Pulmonary artery endothelial cell (primary cell): ENCODE data around the gene RC3H2. TPM values are rescaled to one million over a fixed set of nuclear protein-coding genes. Genes with fewer than 3 reads are reported as not detected.
"Not testable (repeated sequence)": the region's sequence is repeated elsewhere in the genome, so short reads cannot be mapped to it uniquely, and the experiment has no call there.

Experiments used
- DNase-seq: peaks from one replicate; pipeline ENCODE4 v3.0.0-alpha.2; 2011; ENCODE audit warnings: low read depth, low spot score
- total RNA-seq: library from RNA; depleted of rRNA; stranded (reverse); fragments of >200 nt; gene quantifications from 2 replicates; pipeline ENCODE4 v1.2.3, GENCODE V29; 2014

RC3H2 gene
- total RNA-seq, 1 donor from 2014 or later: 57.0 TPM

DNA sequence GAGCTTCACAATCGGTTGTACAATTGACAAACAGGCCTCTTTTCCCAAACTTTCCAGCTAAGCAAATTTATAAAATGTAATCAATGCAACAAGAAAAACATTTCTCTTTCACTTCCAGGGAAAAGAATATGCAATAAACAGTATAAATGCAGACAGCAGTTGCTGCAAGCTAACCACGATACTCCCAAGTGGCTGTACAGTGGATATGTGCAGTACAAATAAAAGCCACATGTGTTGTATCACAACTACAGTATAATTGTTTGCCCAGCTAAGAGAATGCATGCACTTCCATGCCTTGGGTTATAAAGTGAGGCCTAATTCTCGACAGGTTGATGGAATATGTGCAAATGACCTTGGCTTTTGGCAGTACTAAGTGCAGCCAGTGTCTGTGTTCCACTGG lies 60.0 kb downstream of the RC3H2 start:
- no peak for DNase-seq

DNA sequence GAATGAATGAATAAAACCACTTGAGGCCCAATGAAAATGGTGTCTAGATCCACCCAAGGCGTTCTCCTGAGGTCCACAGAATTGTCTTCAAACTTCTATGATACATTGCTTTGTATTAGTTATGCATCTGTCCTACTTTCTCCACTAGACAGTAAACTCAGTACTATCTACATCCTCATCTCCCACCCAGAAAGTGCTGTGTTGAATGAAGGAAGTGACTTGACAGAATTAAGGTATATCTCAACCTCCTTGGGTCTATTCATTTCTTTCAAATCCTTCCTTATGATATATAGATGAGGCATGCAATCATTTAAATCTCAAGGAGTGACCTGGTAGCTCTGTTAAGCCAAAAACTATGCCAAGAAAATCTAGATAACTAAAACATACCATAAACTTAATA lies 61.0 kb downstream of the RC3H2 start:
- DNase-seq: no peak

GRCh38 chr9:122841501-122841900 lies 63.7 kb downstream of the RC3H2 start:
- DNase-seq: no peak

GRCh38 chr9:122838441-122838840 lies 66.7 kb downstream of the RC3H2 start:
- not testable (repeated sequence) for DNase-seq

DNA sequence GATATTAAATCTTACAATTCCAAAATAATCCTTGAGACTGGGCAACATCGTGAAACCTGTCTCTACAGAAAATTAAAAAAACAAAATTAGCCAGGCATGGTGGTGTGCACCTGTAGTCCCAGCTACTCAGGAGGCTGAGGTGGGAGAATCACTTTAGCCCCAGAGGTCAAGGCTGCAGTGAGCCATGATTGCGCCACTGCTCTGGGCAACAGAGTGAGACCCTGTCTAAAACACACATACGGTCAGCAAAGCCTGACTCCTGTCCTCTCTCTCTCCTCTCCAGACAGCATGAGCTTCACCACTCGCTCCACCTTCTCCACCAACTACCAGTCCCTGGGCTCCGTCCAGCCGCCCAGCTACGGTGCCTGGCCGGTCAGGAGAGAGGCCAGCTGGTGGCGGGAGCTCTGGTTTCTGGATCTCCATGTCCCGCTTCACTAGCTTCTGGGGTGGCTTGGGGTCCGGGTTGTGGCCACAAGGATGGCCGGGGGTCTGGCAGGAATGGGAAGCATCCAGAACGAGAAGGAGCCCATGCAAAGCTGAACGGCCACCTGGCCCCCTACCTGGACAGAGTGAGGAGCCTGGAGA lies 67.8 kb downstream of the RC3H2 start:
- DNase-seq: no peak

GRCh38 chr9:122835313-122835731 lies 69.8 kb downstream of the RC3H2 start:
- no peak for DNase-seq

DNA sequence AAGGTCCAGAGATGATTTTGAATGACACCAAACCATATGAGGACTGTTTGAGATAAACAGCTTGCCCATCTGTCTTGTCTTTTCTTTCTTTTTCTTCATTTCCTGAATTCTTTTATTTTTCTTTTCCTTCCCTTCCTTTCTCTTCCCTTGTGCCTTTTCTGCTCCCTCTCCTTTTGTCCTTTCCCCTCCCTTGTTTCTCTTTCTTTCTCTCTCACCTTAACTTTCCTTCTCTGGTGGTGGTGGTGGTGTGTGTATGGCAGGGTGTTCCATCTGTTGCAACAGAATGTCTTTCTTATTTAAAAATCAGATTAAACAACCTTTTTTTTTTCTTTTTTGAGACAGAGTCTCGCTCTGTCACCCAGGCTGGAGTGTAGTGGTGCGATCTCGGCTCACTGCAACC lies 73.0 kb downstream of the RC3H2 start:
- DNase-seq: no peak

DNA sequence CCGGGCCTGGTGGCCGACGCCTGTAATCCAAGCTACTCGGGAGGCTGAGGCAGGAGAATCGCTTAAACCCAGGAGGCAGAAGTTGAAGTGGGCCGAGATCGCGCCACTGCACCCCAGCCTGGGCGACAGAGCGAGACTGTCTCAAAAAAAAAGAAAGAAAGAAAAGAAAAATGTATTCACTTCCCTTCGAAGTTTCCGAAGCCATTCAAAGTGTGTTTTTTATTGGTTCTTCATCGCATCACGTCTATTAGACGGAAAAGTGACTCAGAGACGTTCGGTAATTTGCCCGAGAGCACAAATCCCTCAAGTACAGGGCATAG lies 76.2 kb downstream of the RC3H2 start:
- not testable (repeated sequence) for DNase-seq

GRCh38 chr9:122827761-122828093 lies 77.4 kb downstream of the RC3H2 start:
- no peak for DNase-seq

DNA sequence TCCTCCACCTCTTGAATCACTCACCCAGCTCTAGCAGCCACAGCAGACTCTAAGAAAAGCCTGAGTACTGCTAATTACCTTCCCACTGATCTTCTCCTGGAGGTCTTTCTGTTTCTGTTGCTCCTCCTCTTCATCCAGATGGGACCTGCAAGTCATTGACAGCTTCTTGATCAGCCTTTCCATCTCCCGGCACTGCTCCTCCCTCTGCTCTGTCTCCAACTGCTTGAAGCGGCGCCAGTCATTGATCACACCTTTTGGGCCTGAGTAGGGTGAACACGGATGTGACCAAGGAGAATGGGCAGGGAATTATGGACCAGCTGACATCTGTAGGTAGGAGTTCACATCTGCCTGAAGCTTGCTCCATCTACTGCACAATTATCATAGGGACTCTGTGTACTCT lies 82.2 kb downstream of the RC3H2 start:
- DNase-seq: no peak

GRCh38 chr9:122822056-122822455 lies 83.1 kb downstream of the RC3H2 start:
- DNase-seq: no peak

- DNase-seq: peak; percentile 95
These were observed 83.7 kb downstream of the RC3H2 start for GRCh38 chr9:122821278-122821943.

- no peak for DNase-seq
These were observed 84.7 kb downstream of the RC3H2 start for GRCh38 chr9:122820490-122820845.

DNA sequence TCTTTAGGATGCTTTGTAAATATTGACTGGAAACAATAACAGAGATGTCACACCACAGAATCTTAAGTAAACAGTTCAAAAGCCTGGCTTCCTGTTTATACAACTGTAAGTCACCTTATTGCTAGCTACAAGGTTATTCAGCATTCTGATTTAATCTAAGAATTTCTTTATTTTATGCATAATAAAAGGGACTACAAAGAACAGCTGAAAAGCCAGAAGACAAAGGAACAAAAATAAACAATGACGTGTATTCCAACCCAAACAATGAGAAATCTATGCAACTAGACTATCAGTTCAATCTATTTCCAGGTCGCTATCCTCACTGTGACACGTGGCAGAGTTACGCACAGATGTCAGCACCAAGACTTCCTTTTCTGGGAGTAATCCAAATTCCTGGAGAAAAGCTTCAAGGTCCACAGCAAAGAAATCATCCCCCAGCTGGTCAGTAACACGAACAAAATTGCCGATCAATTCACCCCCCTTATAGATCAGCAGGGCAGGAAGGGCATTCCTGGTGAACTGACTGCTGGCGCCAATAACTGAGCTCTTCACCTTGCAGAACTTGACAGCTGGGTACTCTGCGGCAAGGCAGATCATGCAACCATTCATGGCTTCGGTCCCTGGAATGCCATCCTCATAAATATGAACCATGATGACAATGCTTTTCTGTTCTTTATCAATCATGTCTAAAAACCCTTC lies 85.2 kb downstream of the RC3H2 start:
- DNase-seq: peak; percentile 94

GRCh38 chr9:122819326-122819725 lies 85.8 kb downstream of the RC3H2 start:
- DNase-seq: peak; percentile 67

- DNase-seq: peak; percentile 94
These were observed 88.8 kb downstream of the RC3H2 start for GRCh38 chr9:122816163-122816867.

GRCh38 chr9:122815544-122815943 lies 89.6 kb downstream of the RC3H2 start:
- no peak for DNase-seq

DNA sequence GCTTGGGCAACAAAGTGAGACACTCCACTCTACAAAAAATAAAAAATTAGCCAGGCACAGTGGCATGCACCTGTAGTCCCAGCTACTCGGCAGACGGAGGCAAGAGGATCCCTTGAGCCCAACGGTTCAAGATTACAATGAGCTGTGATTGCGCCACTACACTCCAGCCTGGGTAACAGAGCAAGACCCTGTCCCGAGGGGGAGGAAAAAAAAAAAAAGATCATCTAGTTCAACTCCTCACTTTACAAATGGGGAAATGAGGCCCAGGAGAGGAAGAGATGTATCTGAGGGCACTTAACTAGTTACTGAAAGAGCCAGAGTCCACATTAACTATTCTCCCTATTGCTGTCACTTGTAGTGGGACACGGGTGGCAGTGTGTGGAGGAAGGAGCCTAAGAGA lies 90.6 kb downstream of the RC3H2 start:
- no peak for DNase-seq

- no peak for DNase-seq
These were observed 92.4 kb downstream of the RC3H2 start for GRCh38 chr9:122812736-122813135.

GRCh38 chr9:122810306-122810946 lies 94.7 kb downstream of the RC3H2 start:
- DNase-seq: no peak

- DNase-seq: not testable (repeated sequence)
These were observed 95.9 kb downstream of the RC3H2 start for GRCh38 chr9:122809261-122809660.

DNA sequence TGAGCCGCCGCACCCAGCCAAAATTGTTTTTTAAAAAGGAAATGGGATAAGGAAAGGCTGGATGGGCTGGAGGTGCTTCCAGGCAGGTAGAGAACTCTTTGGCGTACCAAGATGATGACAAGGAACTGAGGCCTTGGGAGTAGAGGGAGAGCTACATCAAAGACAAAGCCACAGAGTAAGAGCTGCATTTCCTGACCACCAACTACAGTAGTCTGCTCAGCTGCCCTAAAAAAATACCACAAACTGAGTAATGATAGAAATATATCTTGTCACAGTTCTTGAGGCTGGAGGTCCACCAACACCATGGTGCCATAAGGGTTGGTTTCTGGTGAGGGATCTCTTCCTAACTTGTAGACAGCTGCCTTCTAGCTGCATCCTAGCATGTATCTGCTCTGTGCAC lies 97.0 kb downstream of the RC3H2 start:
- DNase-seq: no peak
